Measurements from ENCODE around the gene MYLIP.

Gene MYLIP

GRCh38 chr6:16178351-16178750, 49.5 kb downstream of the MYLIP start:
- no peak for DNase-seq

- DNase-seq, result no peak
These were observed 50.2 kb downstream of the MYLIP start for GRCh38 chr6:16179063-16179462.

GRCh38 chr6:16179970-16180431, 51.1 kb downstream of the MYLIP start:
- DNase-seq, result peak; percentile 75

- DNase-seq, result no peak
These were observed 52.0 kb downstream of the MYLIP start for GRCh38 chr6:16180696-16181438.

GRCh38 chr6:16181439-16182297, 52.8 kb downstream of the MYLIP start:
- no peak for DNase-seq

GRCh38 chr6:16183187-16183664, 54.3 kb downstream of the MYLIP start:
- DNase-seq, result no peak

GRCh38 chr6:16184129-16184528, 55.2 kb downstream of the MYLIP start:
- peak; percentile 33 for DNase-seq

- no peak for DNase-seq
These were observed 55.7 kb downstream of the MYLIP start for GRCh38 chr6:16184551-16184950.

- no peak for DNase-seq
These were observed 58.3 kb downstream of the MYLIP start for GRCh38 chr6:16187176-16187575.

GRCh38 chr6:16190214-16190613, 61.3 kb downstream of the MYLIP start:
- no peak for DNase-seq

- DNase-seq, result no peak
These were observed 67.5 kb downstream of the MYLIP start for GRCh38 chr6:16196260-16196983.

GRCh38 chr6:16196984-16197546, 68.2 kb downstream of the MYLIP start:
- DNase-seq, result no peak
